Esophagus muscularis mucosa (tissue), 4 donors: ENCODE data around the gene RND1.

ENCODE experiments used
- EP300 ChIP-seq: sonication (generic); formaldehyde crosslinking; IDR thresholded peaks from one replicate; pipeline ENCODE4 v1.6.1; 2017; ENCODE audit warnings: antibody characterized with exemption
- POLR2A ChIP-seq: fragments of 450-650 bp; IDR thresholded peaks from one replicate; pipeline ENCODE4 v1.6.1; 2017; ENCODE audit warnings: antibody characterized with exemption, moderate library complexity, mild to moderate bottlenecking, low read depth
- POLR2AphosphoS5 ChIP-seq, 2 donors: sonication (generic); formaldehyde crosslinking; IDR thresholded peaks; one replicate each; pipeline ENCODE4 v1.6.1; 2017; ENCODE audit warnings: antibody characterized with exemption in 2 of 2
- TF ChIP-seq, protein P1 (sequence below), 3 experiments: fragments of 200-600 bp in 2 of 3; fragments of 450-650 bp in 1 of 3; sonication (generic) in 2 of 3; IDR thresholded peaks; one replicate each; pipeline ENCODE4 v1.5.1; 2017 to 2019; ENCODE audit warnings: antibody characterized with exemption in 3 of 3, mild to moderate bottlenecking in 2 of 3, moderate library complexity in 1 of 3

DNA sequence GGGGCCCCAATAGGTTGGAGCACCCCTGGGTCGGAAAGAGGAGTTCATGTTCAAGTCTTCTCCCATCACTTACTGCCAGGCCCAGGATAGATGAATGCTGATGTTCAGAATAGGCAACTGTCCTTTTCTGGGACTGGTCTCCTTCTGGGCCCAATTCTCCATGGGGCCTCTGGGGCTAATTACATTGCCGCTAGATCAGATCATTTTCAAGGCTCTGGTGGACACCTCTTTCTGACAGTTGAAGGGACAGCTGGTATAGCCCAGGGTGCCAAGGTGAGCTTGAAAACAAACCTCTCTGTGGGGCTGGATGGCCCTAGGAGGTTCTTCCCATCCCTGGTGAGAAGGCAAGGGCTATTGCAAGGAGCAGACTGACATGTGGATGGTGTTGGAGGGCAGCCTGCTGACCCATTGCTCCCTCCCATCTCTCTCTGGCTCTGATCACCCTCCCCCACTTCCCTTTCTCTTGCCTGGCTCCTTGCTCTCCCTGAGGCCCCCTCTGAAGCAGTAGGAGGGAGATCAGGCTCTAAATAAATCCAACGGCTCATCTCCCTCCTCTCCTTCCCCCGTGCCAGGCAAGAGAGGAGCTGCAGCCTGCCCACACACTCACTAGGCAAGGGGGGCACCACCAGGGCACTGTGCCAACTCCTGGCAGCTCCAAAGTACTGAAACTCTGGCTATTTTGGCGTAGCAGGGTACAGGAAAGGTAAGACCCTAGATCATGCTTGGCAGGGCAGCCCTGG lies 45.5 kb downstream of the RND1 start:
- TF ChIP-seq, protein P1, sequence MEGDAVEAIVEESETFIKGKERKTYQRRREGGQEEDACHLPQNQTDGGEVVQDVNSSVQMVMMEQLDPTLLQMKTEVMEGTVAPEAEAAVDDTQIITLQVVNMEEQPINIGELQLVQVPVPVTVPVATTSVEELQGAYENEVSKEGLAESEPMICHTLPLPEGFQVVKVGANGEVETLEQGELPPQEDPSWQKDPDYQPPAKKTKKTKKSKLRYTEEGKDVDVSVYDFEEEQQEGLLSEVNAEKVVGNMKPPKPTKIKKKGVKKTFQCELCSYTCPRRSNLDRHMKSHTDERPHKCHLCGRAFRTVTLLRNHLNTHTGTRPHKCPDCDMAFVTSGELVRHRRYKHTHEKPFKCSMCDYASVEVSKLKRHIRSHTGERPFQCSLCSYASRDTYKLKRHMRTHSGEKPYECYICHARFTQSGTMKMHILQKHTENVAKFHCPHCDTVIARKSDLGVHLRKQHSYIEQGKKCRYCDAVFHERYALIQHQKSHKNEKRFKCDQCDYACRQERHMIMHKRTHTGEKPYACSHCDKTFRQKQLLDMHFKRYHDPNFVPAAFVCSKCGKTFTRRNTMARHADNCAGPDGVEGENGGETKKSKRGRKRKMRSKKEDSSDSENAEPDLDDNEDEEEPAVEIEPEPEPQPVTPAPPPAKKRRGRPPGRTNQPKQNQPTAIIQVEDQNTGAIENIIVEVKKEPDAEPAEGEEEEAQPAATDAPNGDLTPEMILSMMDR (IDR thresholded peaks at IDR 0.05): no peak
- TF ChIP-seq POLR2AphosphoS5 (IDR thresholded peaks at IDR 0.05) (no peak), POLR2A (no peak), EP300 (no peak)
